NOMO-1 treated with DMSO at 0.1 percent for 48 hours (cell line): Measurements from ENCODE around the gene MYLK.

Source experiments
- DNase-seq: peaks from one replicate; lab custom pipeline; 2025; ENCODE audit not compliant: unreplicated experiment; lab: John Stamatoyannopoulos, UW

MYLK gene

DNA sequence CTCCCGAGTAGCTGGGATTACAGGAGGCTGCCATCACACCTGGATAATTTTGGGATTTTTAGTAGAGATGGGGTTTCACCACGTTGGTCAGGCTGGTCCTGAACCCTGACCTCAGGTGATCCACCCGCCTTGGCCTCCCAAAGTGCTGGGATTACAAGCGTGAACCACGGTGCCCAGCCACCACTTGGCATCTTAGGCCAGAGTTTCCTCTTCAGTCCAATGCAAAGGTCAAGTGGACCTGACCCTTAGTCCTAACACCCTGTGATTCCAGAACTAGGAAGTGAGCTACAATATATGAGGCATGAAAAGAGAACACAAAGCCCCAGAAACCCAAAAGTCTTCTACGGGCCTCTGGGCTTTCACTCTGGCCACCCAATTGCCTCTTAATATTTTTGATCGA lies 5.3 kb downstream of the MYLK start:
- DNase-seq, result no peak

DNA sequence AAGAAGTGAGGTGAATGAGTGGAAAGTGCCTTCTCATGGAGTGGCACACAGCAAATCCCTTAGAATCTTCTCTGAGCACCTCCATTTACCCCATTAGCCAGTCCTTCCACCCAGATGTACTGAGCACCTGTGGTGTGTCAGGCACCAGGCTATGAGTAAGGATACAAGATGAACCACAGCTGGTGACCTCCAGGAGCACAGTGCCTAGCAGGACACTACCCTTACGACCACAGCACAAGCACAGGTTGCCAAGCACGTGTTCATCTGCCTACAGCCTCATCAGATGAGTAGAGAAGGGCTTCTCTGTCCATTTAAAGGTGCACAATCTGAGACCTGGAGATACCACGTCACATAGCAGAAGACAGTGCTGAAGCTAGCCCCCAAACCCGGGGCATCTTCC lies 6.2 kb downstream of the MYLK start:
- DNase-seq, result no peak

DNA sequence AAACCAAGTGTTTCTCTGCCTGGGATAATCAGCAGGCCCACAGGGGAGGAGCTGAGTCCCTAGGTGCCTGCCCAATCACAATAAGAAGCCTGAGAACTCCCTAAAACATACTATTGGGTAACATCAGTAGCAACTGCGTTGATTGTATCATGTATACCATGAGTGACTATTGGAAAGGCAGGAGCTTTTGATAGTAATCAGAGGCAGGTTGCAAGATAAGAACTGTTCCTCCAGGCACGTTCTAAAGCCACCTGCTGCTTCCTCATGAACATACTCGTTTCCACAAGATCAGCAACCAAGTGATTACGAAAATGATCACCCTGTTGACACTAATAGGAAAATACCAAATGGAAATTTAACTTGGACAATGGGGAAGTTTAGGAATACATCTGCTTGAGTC lies 6.7 kb downstream of the MYLK start:
- no peak for DNase-seq

DNA sequence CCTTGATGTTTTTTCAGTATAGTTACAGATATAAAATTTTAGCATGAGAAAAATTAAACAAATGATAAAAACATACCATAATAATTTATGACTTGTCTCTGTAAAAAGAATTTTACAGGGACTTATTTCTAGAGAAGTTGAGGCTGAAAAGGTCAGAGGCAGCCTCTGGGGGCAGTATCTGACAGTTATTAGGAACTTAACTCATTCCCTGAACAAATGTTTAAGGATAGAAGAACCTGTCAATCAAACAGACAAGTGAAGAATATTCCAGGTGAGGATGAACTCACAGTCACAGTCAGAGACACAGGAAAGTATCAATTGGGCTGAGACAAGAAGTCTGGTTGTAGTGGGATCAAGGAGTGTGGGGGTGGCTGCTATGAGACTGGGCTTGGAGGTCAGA lies 7.3 kb downstream of the MYLK start:
- no peak for DNase-seq

DNA sequence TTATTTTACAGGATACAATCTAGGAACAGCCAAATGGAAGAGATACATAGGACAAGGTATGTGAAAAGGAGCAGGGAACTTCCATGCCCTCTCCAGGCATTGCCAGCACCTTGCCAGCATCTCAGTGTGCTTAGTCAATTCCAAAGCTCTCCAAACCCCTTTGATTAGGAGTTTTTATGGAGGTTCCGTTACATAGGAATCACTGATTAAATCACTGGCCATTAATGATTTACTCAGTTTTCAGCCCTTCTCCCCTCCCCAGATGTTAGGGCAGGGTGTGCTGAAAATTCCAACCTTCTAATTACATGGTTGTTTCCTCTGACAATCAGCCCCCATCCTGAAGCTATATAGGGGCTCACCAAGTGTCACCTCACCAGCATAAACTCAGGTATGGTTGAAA lies 11.5 kb downstream of the MYLK start:
- DNase-seq, result no peak

DNA sequence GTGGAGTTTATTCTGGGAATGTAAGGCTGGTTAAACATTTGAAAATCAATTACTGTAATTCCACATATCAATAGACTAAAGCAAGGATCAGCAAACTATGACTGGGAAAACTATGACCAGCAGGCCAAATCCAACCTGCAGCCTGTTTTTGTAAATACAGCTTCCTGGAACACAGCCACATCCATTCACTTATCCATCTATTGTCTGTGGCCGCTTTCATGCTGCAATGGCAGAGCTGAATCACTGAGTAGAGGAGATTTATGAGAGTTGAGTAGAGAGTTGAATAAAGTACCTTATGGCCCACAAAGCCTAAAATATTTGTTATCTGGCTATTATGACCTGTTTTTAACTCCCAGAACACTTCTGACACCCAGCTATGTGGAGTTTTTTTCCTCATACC lies 12.2 kb downstream of the MYLK start:
- no peak for DNase-seq

DNA sequence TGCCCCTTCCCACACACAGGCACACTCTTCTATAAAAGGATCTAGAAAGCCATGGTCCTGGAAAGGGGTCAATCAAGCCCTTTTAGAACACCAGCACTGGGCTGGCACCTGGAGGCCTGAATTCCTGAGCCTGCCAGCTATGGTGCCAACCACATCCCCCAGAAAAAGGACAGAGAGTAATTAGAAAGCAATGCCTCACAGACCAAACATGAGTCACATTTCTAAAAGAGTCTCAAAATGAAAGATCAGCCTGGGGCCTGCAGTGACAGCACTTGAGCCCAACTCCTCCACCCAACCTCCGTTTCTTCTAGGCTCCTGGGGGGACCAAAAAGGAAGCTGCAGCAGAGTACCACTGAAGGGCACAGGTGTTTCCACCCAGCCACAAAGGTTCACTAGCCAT lies 14.1 kb downstream of the MYLK start:
- DNase-seq, result no peak

DNA sequence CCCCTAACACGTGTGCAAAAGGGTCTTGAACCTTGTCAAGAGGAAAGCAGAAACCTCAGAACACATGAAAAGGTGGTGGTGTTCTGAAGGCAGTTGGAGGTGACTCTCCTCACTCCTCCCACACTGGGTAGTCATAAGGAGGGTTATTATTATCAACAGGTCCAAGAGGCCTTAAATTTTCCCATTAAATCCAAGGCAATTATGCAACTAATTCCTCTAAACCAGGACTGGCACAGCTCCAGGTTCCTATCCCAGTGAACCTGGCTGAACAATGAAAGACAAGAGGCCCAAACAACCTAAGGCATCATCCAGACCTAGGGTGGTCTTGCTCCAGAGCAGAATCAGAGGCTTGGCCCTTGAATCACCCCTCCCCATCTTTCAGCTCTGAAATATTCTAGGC lies 15.0 kb downstream of the MYLK start:
- no peak for DNase-seq

DNA sequence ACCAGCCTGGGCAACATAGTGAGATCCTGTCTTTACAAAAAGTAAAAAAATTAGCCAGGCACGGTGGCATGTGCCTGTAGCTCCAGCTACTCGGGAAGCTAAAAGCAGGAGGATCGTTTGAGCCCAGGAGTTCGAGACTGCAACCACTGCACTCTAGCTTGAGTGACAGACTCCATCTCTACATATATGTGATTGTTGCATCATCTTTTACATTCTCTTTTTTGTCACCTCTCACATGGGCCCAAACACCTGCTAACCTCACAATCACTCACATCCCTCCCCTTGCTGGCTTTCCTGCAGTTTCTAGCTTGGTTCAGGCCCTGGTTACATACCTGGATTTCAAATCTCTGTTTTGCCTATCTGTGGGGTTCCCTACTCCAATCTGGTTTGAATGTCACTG lies 19.4 kb downstream of the MYLK start:
- no peak for DNase-seq

DNA sequence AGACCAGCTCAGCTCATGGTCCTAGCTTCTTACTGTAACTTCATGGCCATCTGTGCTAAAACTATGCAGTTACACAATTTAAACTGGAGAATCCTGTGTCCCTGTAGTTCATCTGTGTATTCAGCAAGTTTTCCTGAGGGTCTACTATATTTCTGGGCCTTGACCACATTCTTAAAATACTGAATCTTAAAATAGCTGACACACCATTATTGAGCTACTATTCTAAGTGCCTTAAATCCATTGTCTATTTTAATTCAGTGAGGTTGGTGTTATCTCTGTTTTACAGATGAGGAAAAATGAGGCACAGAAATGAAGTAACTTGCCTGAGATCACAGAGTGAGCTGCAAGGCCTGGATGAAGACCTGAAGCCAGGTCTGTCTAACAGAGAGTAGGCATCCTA lies 22.0 kb downstream of the MYLK start:
- DNase-seq, result no peak

DNA sequence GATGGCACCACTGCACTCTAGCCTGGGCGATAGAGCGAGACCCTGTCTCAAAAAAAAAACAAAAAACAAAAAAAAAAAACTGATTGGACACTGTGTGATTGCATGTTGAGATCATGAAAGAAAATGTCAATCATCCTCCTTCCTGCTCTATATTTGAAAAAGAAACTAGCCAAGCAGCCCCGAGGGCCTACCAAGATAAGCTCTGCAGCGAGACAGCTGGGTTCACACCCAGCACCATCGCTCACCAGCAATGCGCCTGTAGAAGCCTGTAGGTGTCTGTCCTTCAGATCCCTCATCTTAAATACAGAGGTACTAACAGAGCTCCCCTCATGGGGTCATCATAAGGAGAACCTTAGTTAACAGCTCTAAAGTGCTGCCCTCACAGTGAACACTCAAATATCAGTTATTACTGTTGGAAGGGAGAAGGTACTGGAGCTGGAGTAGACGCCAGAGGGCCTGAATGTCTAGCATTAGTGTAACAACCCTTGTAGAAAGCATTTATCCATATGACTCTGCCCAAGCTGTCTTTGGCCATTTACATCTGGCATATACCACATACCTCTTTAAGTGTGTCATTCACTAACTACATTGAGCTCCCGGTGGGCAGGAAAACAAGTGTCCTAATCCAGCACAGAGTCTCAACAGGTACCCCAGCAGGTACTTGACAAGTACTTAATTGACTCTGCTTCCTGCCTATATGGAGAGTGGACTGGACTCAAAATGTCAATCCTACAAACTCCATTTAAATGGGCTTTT lies 22.9 kb downstream of the MYLK start:
- no peak for DNase-seq

DNA sequence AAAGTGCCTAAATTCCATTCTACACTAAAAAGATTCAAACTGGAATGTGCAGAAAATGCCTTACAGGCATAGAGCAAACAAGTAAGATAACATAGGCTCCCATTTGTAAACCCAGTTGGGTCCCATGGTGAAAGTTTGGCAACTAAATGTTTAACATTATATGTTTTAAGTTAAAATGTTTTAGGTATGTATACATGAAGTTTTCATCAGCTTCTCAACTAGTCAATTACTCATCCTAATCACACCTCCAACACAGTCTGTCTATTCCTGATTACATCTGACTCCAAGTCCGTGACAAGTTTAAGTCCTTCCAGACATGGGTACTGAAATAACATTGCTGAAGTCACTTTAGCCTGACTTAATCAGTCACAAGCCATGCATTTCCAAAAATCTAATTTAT lies 25.0 kb downstream of the MYLK start:
- DNase-seq, result no peak

DNA sequence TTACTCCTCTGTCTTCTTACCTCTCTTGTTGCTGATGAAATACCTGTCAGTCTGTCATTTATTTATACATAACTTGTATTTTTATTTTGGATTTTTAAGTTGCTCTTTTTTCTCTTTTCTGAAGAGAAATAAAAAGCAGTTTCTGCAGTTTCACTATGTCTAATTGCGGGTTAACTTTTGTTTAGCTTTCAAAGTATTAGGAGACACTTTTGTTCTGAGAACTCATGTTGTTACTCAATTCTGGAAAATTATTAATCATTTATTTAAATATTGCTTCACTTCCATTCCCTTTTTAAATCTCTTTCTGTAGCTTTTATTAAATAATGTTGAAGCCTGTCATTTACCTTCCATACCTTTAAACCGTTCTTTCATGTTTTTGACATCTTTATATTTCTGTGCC lies 29.2 kb downstream of the MYLK start:
- DNase-seq, result no peak

DNA sequence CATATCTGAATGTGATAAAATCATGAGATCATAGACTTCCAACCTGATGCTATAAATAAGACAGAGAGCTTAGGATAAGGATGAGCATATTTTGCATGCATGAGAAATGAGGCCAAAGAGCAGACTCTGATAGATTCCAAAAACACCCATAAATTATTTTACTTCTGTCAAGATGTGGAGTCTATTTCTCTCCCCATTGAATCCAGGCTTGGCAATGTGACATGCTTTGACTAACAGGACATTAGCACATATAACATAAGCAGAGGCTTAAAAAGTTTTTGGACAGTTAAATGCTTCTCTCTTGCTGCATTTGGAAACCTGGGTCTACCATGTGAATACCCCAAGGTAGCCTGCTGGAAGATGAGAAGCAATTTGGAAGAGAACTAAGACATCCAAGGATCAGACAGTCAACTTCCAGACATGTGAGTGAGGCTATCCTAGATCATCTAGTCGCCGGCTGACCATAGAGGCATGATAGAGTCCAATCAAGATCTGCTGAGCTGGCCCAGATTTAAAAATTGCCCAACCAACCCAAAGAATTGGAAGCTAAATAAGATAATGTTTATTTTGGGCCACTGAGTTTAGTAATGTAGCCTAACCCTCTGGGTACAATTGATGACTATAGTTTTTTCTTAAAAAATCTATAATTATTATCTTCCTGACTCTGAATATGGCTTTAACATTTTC lies 30.3 kb downstream of the MYLK start:
- no peak for DNase-seq

DNA sequence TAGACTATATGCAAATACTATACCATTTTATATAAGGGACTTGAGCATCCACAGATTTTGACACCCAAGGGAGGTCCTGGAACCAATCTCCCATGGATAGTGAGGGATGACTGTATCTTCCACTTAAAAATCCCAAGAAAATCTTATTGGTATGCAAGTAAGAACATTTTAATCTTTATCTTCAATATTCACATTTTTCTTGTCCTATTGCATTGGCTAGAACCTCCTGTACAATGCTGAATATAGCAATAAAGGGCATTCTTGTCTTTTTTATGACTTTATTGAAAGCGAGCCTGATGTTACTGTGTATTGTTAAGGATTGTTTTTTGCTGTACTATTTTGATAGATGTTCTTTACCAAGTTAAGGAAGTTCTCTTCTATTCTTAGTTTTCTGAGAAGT lies 36.9 kb downstream of the MYLK start:
- no peak for DNase-seq

DNA sequence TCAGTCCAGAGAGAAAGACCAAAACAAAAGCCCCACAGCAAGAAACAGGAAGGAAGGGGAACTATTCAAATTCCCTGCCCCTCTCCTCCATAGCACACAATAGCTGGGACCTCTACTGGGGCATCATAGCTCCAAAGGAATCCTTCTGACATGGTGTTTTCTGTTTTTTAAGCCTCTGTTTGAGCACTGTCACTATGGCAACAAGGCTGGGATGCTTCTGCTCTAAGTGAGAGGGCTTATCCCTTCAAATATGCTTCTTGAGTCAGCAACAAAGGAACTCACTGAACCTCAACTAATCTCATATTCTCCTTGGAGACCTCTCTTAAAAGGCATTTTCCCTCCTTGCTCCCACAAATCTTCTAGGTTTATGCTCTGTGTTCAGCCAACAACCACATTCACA lies 40.5 kb downstream of the MYLK start:
- DNase-seq, result no peak

DNA sequence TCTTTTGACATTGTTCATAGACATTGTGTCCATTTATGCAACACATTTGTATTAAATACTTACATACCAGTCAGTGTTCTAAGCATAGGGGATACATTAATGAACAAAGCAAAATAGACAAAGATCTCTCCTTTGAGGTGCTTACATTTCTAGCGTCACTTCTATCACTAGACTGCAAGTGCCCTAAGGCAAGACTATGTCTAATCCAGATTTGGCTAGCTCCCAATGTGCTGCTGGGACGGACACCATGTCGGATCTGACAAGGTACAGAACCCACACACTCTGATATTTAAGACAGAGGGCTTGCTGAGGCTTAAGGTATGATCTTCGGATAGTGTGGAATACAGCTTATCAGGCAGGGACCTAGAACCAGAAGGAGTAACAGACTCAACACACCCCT lies 41.4 kb downstream of the MYLK start:
- no peak for DNase-seq

DNA sequence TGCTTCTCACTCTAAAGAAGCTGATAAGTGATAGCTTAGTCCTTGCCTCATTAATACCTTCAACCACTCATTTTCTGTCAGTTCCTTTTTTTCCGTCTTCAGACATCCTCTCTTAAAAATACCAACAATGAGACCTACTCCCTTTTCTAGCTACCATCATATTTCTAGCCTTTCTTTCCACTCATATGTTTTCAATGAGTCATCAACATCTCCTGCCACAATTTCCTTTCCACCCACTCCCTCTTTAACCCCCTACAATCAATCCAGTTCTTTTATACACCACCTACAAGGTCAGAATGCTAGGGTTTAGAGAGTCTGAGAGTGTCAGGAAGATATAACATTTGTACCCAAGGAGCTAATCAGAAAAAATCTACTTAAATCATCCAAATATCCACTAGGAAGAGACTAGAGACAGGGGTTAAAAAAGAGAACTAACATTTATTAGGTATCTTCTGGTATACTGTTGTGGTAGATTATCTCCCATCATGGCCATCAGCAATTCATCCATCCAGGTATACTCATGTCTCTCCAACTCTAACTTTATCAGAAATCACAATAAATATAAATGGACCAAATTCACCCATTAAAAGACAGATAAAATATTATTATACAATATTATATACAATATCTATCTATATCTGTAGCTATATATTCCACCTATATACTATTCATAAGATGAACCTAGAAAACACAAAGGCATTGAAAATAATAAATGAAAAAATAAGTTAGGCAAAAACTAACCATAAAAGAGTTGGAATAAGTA lies 42.5 kb downstream of the MYLK start:
- DNase-seq, result no peak

DNA sequence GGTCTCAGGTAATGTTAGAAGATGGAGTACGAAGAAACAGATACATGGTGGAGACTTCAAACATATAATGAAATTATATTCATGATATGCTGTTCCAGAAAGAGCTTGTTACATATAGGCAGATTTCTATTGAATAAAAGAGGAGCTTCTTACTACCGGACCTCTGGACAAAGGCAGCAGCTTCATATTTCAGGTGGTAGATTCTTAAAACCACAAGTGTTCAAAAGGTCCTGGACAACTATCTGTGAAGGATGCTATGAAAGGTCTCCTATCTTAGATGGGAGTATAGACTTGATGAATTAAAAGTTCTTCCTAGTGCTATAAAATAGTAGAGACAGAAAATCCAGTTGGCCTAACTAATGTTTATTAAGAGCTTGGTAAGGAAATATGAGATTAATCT lies 43.2 kb downstream of the MYLK start:
- no peak for DNase-seq

DNA sequence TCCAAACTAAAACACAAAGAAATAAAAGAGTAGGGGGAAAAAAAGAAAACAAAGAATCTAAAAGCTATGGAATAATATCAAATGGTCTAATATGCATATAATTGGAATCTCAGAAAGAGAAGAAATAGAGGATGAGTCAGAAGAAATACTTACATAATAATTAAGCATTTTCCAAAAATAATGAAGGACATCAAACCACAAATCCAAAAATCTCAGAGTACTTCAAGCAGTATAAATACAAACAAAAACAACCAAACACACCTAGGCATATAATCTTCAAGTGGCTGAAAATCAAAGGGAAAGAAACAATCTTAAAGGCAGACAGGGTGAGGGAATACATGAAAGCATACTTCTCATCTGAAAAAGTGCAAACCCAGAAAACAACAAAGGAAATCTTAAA lies 46.3 kb downstream of the MYLK start:
- DNase-seq, result no peak

DNA sequence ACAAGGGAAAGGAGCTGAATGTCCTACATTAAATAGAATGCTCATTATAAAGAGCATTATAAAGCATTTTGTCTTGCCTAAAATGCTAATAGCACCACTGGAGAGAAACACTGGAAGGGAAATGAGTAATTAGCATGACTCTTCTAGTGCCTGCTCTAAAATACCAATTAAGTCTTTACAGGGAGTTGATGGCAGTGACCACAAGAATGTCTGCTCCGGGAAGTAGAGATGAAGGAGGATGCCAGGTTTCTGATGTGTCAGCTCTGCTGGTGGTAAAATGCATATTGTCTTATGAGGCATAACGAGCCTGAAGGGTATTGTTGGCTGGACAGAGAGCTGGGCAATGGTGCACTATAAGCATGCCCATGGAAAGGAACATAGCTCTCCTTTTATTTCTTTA lies 49.5 kb downstream of the MYLK start:
- DNase-seq, result no peak

DNA sequence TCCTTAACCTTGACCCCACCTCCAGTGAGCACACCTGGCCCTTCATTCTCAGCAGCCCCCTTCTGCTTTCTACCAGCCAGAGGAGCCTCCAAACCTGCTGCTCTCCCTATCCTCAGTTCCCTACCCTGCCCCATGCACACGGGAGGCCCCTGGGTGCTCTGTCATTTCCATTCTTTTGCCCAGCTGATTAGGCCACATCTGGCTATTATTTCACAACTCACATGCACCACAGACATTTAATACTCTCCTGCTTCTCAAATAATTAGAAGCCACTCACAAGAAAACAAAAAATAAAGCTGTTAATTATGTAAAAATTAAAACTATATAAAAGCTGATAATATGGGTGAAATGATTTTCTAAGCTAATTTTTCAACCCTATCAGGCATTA lies 50.7 kb downstream of the MYLK start:
- DNase-seq, result no peak
